Effector CD8-positive, alpha-beta T cell (primary cell): ENCODE measurements around the gene WNT16.
"Not testable (repeated sequence)": the region's sequence is repeated elsewhere in the genome, so short reads cannot be mapped to it uniquely, and the experiment has no call there.

ENCODE experiments used
- DNase-seq: peaks from one replicate; lab custom pipeline; 2025; lab: John Stamatoyannopoulos, UW
- total RNA-seq, 4 experiments: gene quantifications; one replicate each; lab custom pipeline; 2026; lab: John Stamatoyannopoulos, UW

WNT16 gene, protein sequence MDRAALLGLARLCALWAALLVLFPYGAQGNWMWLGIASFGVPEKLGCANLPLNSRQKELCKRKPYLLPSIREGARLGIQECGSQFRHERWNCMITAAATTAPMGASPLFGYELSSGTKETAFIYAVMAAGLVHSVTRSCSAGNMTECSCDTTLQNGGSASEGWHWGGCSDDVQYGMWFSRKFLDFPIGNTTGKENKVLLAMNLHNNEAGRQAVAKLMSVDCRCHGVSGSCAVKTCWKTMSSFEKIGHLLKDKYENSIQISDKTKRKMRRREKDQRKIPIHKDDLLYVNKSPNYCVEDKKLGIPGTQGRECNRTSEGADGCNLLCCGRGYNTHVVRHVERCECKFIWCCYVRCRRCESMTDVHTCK
- total RNA-seq = 0 to 0.91 (median 0.31) reads per million in 4 experiments

DNA sequence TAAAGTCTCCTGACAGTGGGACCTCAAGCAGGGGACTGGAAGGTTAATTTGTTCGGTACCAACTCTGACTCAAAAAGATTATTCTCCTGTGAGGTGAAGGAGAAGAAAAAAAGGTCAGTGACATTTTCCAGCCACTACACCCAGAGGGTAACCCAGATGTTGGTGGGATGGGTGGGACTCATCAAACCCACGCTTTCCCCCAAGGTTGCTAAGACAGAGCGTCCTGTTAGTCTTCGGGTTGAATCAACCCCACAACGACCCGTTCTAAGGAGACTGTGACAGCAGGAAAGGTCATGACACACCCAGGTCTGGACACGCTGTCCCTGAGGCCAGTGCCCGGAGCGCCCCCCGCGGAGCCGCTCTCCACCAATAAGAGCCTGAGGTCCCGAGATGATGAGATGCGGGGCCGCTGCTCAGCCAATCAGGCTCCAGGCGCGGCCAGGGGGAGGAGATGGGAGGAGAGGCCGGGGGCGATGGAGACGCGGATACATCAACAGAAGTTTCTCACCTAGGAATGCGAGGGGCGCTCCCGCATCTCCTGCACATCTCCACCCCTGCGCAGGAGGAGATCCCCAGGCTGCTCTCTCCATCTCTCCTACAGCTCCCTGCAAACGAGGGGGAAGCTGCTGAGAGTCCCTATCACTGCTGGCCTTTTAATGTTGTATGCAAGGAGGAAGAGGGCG, at the start of gene WNT16:
Gene WNT16 (plus strand): TSS at position 493 of the 683 bp plus-strand sequence. CDS start 293 bp downstream, outside the sequence.
- no peak for DNase-seq

- no peak for DNase-seq
Measured at GRCh38 chr7:121279060-121279620, 49.7 kb upstream of the WNT16 start.

GRCh38 chr7:121279822-121280221, 49.0 kb upstream of the WNT16 start:
- DNase-seq = no peak

GRCh38 chr7:121280656-121281055, 48.1 kb upstream of the WNT16 start:
- DNase-seq = no peak

DNA sequence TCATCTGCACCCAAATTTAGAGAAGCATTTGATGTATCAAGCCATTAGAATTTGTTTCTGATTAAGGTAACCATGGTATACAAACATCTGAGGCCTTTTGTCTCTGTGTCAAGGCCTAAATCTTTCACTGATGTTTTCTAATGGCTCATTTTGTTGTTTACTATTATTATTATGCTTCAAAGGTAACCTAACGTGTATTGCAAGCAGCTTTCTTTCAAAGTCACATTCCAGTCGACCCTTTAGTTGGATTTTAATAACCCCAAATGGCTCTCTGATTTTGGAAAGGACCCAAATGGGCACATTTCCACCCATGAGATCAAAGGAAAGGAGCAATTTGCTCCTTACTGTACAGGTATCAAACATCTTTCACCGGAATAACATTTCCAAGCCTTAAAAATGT, 46.7 kb upstream of the WNT16 start:
- no peak for DNase-seq

GRCh38 chr7:121285066-121285667, 43.6 kb upstream of the WNT16 start:
- DNase-seq = no peak

- DNase-seq = no peak
Measured at GRCh38 chr7:121286186-121286585, 42.6 kb upstream of the WNT16 start.

DNA sequence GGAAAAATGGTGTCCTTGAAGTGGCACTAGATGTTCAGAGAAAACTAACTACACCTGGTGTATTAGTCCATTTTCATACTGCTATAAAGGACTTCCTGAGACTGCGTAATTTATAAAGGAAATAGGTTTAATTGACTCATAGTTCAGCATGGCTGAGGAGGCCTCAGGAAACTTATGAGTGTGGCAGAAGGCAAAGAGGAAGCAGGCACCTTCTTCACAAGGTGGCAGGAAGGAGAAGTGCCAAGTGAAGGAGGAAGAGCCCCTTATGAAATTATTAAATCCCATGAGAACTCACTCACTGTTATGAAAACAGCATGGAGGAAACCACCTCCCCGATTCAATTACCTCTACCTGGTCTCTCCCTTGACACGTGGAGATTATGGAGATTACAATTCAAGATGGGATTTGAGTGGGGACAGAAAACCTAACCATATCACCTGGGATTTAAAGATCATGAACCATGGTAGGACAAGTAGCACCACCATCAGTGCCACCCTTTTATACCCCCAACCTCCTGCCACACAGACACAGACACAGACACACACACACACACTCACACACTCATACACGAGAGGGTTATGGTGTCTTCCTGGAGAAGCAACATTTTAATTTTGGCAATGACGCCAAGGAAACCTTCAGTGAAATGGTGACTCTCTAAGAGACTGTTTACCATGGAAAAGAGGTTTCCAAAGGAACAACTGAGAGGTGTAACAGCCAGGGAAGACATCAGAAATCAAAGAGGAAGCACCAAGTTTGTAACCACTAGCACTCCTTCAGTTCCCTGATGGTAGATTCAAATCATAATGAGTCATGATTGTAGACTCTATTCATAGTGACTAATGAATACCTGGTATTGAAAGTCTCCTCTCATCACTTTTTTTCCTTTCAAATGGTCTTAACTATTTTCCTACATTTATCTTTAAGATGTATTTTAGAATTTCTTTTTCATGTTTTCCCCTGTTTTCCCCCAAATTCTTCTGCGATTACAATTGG, 41.8 kb upstream of the WNT16 start:
- no peak for DNase-seq

DNA sequence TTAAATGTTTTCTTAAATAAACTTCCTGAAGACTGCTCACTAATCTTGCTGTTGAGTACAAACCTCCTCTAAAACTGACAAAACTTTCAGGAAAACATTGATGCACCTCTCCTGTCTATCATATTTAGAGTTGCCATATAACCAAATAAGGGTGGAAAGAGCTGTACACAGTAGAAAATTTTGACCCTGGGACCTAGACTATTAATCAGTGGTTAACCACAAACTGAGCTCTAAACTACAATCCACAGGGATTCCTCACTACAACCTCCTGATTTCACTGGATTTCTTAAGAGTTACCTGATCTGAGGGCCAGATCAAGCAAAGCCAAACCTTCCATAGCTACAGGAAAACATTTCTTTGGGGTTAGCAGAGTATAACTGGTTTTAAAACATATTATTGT, 39.9 kb upstream of the WNT16 start:
- DNase-seq = no peak

DNA sequence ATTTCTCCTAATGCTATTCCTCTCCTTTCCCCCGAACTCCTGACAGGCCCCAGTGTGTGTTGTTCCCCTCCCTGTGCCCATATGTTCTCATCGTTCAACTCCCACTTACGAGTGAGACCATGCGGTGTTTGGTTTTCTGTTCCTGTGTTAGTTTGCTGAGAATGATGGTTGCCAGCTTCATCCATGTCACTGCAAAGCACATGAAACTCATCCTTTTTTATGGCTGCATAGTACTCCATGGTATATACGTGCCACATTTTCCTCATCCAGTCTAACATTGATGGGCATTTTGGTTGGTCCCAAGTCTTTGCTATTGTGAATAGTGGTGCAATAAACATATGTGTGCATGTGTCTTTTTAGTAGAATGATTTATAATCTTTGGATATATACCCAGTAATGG, 38.9 kb upstream of the WNT16 start:
- not testable (repeated sequence) for DNase-seq

DNA sequence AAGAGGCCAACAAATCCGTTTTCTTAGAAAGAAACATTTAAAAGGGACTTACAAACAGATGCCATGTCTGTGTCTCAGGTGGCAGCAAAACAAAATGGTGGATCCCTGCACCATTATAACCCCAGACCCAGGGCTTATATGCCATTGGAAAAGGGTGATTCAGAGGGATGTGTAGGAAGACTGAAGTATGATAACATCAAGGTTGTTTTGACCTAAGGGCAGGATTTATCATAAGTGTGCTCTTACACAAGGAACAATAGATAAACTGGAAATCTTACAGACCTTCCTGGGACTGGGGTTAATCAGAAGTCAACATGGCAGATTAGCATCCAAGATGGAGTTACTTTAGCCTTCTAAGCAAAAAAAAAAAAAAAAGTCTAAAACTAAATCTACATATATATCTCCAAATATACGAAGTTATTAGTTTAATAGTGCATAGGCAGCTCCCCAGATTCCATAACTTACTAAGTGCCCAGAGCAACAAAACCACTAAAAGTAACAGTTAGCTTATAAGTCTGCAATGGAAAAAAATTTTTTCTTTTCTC, 34.3 kb upstream of the WNT16 start:
- DNase-seq = no peak

- no peak for DNase-seq
Measured at GRCh38 chr7:121297843-121298242, 31.0 kb upstream of the WNT16 start.

- DNase-seq = no peak
Measured at GRCh38 chr7:121298831-121299239, 30.0 kb upstream of the WNT16 start.

DNA sequence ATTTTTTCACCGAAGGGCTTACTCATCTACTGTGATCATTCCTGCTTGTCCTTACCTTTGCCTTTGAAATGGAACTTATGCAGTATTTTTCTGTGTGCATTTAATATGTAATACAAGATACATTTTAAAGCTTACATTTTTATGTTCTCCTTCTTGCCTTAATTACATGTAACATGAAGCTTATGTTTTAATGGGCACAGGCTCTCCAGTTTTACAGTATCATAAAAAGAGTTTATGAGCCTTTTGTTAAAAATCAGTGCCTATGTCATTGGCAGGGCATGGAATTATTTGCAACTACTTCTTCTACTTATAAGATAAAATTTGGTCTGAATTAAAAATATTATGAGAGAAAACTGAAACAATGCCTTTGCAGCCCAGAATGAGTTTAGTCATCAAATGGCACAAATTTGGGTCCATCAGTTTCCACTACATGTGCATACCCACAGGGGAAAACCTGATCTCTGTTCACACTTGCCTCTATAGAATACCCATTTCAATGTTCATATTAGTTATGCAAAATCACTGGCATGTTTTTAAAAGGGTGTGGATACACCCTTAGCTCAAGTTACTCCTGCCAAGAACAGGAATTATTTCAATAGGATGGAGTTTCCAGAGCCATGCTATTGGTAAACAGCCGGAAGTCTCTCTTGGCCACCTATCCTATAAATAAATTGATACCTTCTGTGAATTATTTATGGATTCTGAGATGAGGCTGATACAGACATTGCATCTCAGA, 27.9 kb upstream of the WNT16 start:
- no peak for DNase-seq

DNA sequence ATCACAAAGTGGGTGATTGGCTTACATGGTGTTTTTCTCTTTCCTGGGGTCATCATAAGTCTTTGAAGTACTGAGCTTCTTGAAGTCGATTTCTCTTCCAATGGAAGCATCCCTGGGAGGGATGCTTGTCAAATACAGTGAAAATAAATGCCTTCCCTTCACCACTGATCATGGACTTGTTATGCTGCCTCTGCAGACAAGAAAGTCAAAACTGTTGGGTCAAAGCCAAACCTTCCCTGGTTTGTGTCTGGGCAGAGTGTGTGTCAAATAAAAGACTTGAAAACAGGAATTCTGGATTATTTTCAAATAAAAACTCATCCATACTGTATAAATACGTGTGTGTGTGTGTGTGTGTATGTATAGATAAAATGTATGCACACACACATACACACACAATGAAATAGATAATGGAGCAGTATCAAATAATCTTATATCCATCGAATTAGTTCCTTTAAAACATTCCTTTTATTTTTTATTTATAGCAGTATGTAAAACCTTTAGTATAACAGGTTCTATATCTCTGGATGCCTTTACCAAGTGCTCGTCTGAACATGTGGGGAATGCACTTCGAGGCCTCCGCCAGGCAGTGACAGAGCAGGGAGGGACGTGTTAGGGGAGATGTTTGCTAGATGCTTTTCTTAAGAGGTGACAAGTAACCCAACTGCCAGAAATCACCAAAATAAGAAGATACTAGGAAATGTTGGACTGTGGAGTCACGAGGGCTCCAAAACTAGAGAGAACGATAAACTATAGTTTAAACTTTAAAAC, 27.2 kb upstream of the WNT16 start:
- DNase-seq = no peak

- DNase-seq = no peak
Measured at GRCh38 chr7:121302214-121302745, 26.5 kb upstream of the WNT16 start.

DNA sequence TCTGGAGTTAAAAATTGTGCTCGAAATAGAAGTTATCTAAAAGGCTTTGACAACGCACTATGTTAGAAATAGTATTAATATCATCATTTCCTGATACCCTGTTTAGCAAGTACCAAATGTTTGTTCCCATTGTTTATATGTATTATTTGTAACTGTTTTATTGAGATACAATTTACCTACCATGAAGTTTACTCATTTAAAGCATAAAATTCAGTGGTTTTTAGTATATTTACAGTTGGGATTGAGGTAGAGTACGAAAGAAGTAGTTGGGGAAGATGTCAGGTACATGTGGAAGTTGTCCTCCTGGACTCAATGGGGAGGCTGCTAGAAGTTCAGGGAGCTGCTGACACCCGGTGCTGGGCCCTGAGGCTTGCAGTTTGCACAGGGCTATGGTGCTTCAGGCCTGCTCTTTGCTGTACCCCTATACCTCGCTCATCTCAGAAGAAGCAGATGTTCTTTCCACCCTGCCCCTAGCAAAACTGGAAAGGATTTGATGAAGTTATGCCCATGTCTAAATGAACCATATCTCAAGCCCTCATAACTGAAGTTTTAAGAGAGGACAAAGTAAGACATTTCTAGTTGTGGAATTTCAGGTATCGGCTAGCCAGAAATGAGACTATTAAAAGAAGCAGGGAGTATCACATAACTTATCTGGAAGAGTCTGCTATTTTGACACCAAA, 25.2 kb upstream of the WNT16 start:
- DNase-seq = no peak

GRCh38 chr7:121304102-121304658, 24.6 kb upstream of the WNT16 start:
- DNase-seq = no peak
